ENCODE measurements around the gene HUS1B. TPM values are rescaled to one million over a fixed set of nuclear protein-coding genes. Genes with fewer than 3 reads are reported as not detected.

Gene HUS1B
- total and polyA plus RNA-seq, 2 experiments from 2014 or later, result 0.33 to 1.2 TPM

DNA sequence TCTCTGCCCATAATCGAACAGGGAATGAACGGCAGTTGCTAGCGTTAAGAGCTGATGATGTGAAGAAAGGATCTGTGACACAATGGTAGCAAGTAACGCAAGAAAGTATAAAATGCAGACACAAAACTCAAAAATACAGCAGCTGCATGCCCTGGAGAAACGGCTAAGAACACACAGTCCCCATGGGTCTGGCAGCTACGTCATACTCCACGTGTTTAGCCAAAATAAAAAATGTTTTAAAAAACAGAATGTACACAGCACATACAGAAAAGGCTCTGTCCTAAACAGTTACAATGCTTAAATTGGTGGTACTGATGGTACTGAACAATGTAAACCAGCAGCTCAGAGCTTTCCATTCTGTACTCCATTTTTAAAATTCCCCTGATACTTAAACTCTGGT lies 34.4 kb downstream of the HUS1B start:
- Histone ChIP-seq H4K20me1 (ENCODE audit: insufficient read depth, poor library complexity, severe bottlenecking) (no peaks in the 10 kb centered on the region), H3K9me2 (replicated peaks; ENCODE audit: insufficient read depth) (no peaks in the 10 kb centered on the region), H3K27me3 (no peaks in the 10 kb centered on the region)

DNA sequence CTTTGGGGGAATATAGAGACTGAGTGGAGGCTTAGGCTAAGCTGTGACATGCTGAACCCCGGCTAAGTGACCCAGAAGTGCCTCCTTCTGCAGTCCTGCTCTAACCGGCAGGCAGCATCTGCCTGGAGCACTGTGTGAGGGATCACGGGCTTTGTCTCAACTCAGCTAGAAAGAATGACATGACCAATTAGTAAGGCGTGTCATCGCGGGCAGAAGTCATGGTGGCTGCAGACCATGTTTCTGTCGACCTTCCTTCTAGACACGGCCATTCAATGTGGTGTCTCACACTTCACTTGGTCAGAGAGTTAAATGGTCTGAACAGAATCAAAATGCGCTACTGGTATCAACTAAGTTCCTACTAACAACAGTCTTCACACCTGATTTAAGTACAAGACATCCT lies 35.0 kb downstream of the HUS1B start:
- WGBS (ENCODE audit: low lambda C conversion rate, missing lambda C conversion rate), result 92% methylated on average over 9 of the region's 9 CpGs
- Histone ChIP-seq H3K4me2 (no peak overlapping the region), H3K27ac (peak overlapping the region; percentile 12), H4K20me1 (ENCODE audit: insufficient read depth, poor library complexity, severe bottlenecking) (no peaks in the 10 kb centered on the region), H2AFZ (no peak overlapping the region), H3K4me3 (no peak overlapping the region), H3K4me1 (ENCODE audit: insufficient read depth) (peaks cover 6% of the 10 kb centered on the region), H3K79me2 (peaks cover 6% of the 10 kb centered on the region), H3K9me2 (replicated peaks; ENCODE audit: insufficient read depth) (no peaks in the 10 kb centered on the region), H3K36me3 (replicated peaks; ENCODE audit: insufficient read depth, low read depth) (no peaks in the 10 kb centered on the region), H3K27me3 (no peaks in the 10 kb centered on the region), H3K9me3 (ENCODE audit: low read depth) (no peaks in the 10 kb centered on the region)
- TF ChIP-seq EZH2phosphoT487 (IDR thresholded peaks at IDR 0.05; ENCODE audit: low read depth, severe bottlenecking, unreplicated experiment), result no peak
- TF ChIP-seq, protein P1, sequence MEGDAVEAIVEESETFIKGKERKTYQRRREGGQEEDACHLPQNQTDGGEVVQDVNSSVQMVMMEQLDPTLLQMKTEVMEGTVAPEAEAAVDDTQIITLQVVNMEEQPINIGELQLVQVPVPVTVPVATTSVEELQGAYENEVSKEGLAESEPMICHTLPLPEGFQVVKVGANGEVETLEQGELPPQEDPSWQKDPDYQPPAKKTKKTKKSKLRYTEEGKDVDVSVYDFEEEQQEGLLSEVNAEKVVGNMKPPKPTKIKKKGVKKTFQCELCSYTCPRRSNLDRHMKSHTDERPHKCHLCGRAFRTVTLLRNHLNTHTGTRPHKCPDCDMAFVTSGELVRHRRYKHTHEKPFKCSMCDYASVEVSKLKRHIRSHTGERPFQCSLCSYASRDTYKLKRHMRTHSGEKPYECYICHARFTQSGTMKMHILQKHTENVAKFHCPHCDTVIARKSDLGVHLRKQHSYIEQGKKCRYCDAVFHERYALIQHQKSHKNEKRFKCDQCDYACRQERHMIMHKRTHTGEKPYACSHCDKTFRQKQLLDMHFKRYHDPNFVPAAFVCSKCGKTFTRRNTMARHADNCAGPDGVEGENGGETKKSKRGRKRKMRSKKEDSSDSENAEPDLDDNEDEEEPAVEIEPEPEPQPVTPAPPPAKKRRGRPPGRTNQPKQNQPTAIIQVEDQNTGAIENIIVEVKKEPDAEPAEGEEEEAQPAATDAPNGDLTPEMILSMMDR (IDR thresholded peaks at IDR 0.05; ENCODE audit: poor library complexity), result no peak
- no peak for TF ChIP-seq EZH2 (IDR thresholded peaks at IDR 0.05; ENCODE audit: borderline replicate concordance)
- DNase-seq (ENCODE audit: low spot score), result no peak

More for the DNA sequence above, 34.4 kb downstream of the HUS1B start:
- H3K79me2 ChIP-seq, result peaks cover 6% of the 10 kb centered on the region
- H3K4me3 ChIP-seq, result no peak overlapping the region
- H3K27ac ChIP-seq, result peak overlapping the region; percentile 12
- H3K9me3 ChIP-seq (ENCODE audit: low read depth), result no peaks in the 10 kb centered on the region
- no peak overlapping the region for H2AFZ ChIP-seq
- DNase-seq (ENCODE audit: low spot score), result no peak
- H3K4me2 ChIP-seq, result no peak overlapping the region
- no peaks in the 10 kb centered on the region for H3K36me3 ChIP-seq (replicated peaks; ENCODE audit: insufficient read depth, low read depth)
- WGBS (ENCODE audit: low lambda C conversion rate, missing lambda C conversion rate), result 87% methylated on average over 7 of the region's 7 CpGs
- TF ChIP-seq EZH2phosphoT487 (IDR thresholded peaks at IDR 0.05; ENCODE audit: low read depth, severe bottlenecking, unreplicated experiment), result no peak
- TF ChIP-seq, protein P1 (IDR thresholded peaks at IDR 0.05; ENCODE audit: poor library complexity), result no peak
- H3K4me1 ChIP-seq (ENCODE audit: insufficient read depth), result peaks cover 6% of the 10 kb centered on the region

DNA sequence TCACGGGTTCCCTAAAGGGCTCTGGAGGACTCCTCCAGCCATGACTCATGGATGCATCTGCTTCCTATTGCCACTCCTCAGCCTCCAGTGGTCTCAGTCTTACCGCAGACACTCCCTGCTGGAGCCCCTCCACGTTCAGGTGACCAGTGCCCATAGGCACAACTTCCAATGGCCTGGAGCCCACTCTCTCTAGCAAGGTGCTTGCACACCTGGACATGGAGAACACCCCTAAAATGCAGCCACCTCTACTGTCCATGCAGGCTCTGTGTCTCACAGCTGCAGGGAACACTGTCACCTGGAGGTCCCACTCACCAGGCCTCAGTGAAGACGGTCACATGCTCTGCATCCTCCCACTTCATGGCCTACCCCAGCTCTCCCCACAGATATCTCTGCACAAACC lies 36.0 kb downstream of the HUS1B start:
- Histone ChIP-seq H3K4me1 (ENCODE audit: insufficient read depth) (peaks cover 4% of the 10 kb centered on the region), H3K27me3 (no peaks in the 10 kb centered on the region), H3K27ac (no peak overlapping the region), H4K20me1 (ENCODE audit: insufficient read depth, poor library complexity, severe bottlenecking) (no peaks in the 10 kb centered on the region), H3K9me2 (replicated peaks; ENCODE audit: insufficient read depth) (no peaks in the 10 kb centered on the region), H2AFZ (no peak overlapping the region), H3K79me2 (peaks cover 5% of the 10 kb centered on the region), H3K4me2 (no peak overlapping the region), H3K36me3 (replicated peaks; ENCODE audit: insufficient read depth, low read depth) (no peaks in the 10 kb centered on the region), H3K4me3 (no peak overlapping the region), H3K9me3 (ENCODE audit: low read depth) (no peaks in the 10 kb centered on the region)
- no peak for TF ChIP-seq EZH2phosphoT487 (IDR thresholded peaks at IDR 0.05; ENCODE audit: low read depth, severe bottlenecking, unreplicated experiment)
- TF ChIP-seq EZH2 (IDR thresholded peaks at IDR 0.05; ENCODE audit: borderline replicate concordance), result no peak
- TF ChIP-seq, protein P1 (IDR thresholded peaks at IDR 0.05; ENCODE audit: poor library complexity), result no peak
- WGBS (ENCODE audit: low lambda C conversion rate, missing lambda C conversion rate), result 94% methylated on average over 4 of the region's 4 CpGs
- no peak for DNase-seq (ENCODE audit: low spot score)

DNA sequence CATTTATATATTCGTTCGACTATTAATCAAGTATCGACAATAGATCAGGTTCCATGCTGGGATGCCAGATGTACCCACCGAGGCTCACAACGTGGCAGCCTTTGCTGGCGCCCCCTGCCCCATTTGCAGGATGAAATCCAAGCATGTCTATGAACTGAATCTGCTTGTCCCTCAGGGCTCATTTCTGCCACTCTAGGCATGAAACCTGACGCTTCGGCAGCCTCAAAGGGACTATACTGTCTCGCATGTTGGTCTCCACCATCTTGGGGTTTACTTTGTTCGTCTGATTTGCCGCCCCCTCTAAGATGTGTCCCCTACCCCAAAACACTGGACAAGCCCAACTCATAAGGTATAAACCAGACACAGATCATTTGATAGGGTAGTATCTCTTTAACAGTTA lies 36.7 kb downstream of the HUS1B start:
- 97% methylated on average over 11 of the region's 11 CpGs for whole genome bisulfite sequencing (ENCODE audit: low lambda C conversion rate, missing lambda C conversion rate)
- H3K36me3 ChIP-seq (replicated peaks; ENCODE audit: insufficient read depth, low read depth), result no peaks in the 10 kb centered on the region
- DNase-seq (ENCODE audit: low spot score), result no peak
- no peaks in the 10 kb centered on the region for H3K9me3 ChIP-seq (ENCODE audit: low read depth)
- H2AFZ ChIP-seq, result no peak overlapping the region
- H3K4me2 ChIP-seq, result no peak overlapping the region
- H4K20me1 ChIP-seq (ENCODE audit: insufficient read depth, poor library complexity, severe bottlenecking), result no peaks in the 10 kb centered on the region
- TF ChIP-seq EZH2phosphoT487 (IDR thresholded peaks at IDR 0.05; ENCODE audit: low read depth, severe bottlenecking, unreplicated experiment) (no peak), EZH2 (IDR thresholded peaks at IDR 0.05; ENCODE audit: borderline replicate concordance) (no peak)
- TF ChIP-seq, protein P1 (IDR thresholded peaks at IDR 0.05; ENCODE audit: poor library complexity), result no peak
- no peaks in the 10 kb centered on the region for H3K9me2 ChIP-seq (replicated peaks; ENCODE audit: insufficient read depth)
- no peaks in the 10 kb centered on the region for H3K27me3 ChIP-seq
- no peak overlapping the region for H3K27ac ChIP-seq
- H3K4me3 ChIP-seq, result no peak overlapping the region
- H3K79me2 ChIP-seq, result peaks cover 2% of the 10 kb centered on the region
- no peaks in the 10 kb centered on the region for H3K4me1 ChIP-seq (ENCODE audit: insufficient read depth)

Measured in hepatocyte (in vitro differentiated cells).